Right lobe of liver (tissue), 6 donors: ENCODE results near the gene MOGAT2. TPM values are rescaled to one million over a fixed set of nuclear protein-coding genes. Genes with fewer than 3 reads are reported as not detected.
A peak's percentile ranks its signal among the peaks of the same experiment; 100 is the strongest.

ENCODE experiments used
- ATAC-seq, 4 donors: fragments of 200-7000 bp; cut with Tn5 transposase; one replicate each; pipeline ENCODE4 v1.9.1; 2020; ENCODE audit warnings: mild to moderate bottlenecking in 4 of 4, moderate library complexity in 4 of 4
- DNase-seq, 3 donors: peaks; one replicate each; pipeline ENCODE4 v3.0.0-alpha.2; 2020
- H3K27ac ChIP-seq, 3 donors: fragments of 200-600 bp; one replicate each; pipeline ENCODE4 v1.8.0; 2022
- H3K27me3 ChIP-seq, 2 donors: fragments of 200-600 bp; one replicate each; pipeline ENCODE4 v1.8.0; 2022
- H3K36me3 ChIP-seq, 4 donors: fragments of 200-600 bp; sonication (generic) in 1 of 4; one replicate each; pipeline versions ENCODE4 v1.5.1 to v1.8.0; 2017 to 2022; ENCODE audit warnings: control low read depth in 1 of 4
- H3K4me1 ChIP-seq, 4 donors: fragments of 200-600 bp; sonication (generic) in 1 of 4; one replicate each; pipeline versions ENCODE4 v1.5.1 to v1.8.0; 2017 to 2022; ENCODE audit warnings: control low read depth in 1 of 4
- H3K4me3 ChIP-seq, 3 donors: fragments of 200-600 bp; one replicate each; pipeline ENCODE4 v1.8.0; 2022
- H3K9me3 ChIP-seq, 4 donors: fragments of 200-600 bp; sonication (generic) in 1 of 4; one replicate each; pipeline versions ENCODE4 v1.5.1 to v1.8.0; 2017 to 2022; ENCODE audit warnings: control low read depth in 1 of 4
- CTCF ChIP-seq, 4 donors: fragments of 200-600 bp in 3 of 4; fragments of 450-650 bp in 1 of 4; IDR thresholded peaks; one replicate each; pipeline versions ENCODE4 v1.5.1 to v1.8.0; 2016 to 2022; ENCODE audit warnings: antibody characterized with exemption in 4 of 4, mild to moderate bottlenecking in 2 of 4
- POLR2A ChIP-seq: fragments of 450-650 bp; IDR thresholded peaks from one replicate; pipeline ENCODE4 v1.6.1; 2017; ENCODE audit warnings: antibody characterized with exemption, mild to moderate bottlenecking
- WGBS: methylation state at CpG from one replicate; pipeline ENCODE4 v1.1.6; 2018; ENCODE audit warnings: low coverage, low lambda C conversion rate; ENCODE audit not compliant: insufficient coverage; ENCODE audit errors: missing lambda C conversion rate; 5-methylcytosine and 5-hydroxymethylcytosine counted together
- intact Hi-C, 2 donors: fragments of 100-400 bp; cut with DNase I; formaldehyde crosslinking; loops; one replicate each; pipeline versions ENCODE4 v1.11.2 to v1.14.1; 2022
- long read RNA-seq: library from polyadenylated mRNA; unstranded; transcript quantifications from one replicate; pipeline ENCODE4 v2.0.0, GENCODE V29; 2019
- total RNA-seq, 6 experiments: library from RNA; depleted of rRNA in 2 of 6; stranded (reverse); fragments of >200 nt in 2 of 6; fragmentation: NEBNext Ultra II Directional in 3 of 6; extraction: Animal tissue kit (Norgen Biotek cat#: 25700) in 3 of 6; gene quantifications; one replicate each; pipeline versions ENCODE4 v1.1.0 to v1.2.4, GENCODE V29; 2016 to 2023
- donor health status: DM: no; HTN: yes; CAD: no.
- donor health status: DM: no; HTN: no; CAD: no.
- donor health status: DM: no; HTN: no; CAD: no.
- donor health status: DM: no; HTN: yes; CAD: no.
- donor health status: DM: no; HTN: yes; CAD: no.

The MOGAT2 gene
- 100 to 1,000 TPM in 3 of 6 experiments, 10 to 100 TPM in 3; 24.3 to 164 (median 100) TPM for total RNA-seq
- long read RNA-seq, partial matches to known transcripts: 2 of 8 reads
- long read RNA-seq, other reads (novel, unspliced or antisense): 0 of 8 reads

DNA sequence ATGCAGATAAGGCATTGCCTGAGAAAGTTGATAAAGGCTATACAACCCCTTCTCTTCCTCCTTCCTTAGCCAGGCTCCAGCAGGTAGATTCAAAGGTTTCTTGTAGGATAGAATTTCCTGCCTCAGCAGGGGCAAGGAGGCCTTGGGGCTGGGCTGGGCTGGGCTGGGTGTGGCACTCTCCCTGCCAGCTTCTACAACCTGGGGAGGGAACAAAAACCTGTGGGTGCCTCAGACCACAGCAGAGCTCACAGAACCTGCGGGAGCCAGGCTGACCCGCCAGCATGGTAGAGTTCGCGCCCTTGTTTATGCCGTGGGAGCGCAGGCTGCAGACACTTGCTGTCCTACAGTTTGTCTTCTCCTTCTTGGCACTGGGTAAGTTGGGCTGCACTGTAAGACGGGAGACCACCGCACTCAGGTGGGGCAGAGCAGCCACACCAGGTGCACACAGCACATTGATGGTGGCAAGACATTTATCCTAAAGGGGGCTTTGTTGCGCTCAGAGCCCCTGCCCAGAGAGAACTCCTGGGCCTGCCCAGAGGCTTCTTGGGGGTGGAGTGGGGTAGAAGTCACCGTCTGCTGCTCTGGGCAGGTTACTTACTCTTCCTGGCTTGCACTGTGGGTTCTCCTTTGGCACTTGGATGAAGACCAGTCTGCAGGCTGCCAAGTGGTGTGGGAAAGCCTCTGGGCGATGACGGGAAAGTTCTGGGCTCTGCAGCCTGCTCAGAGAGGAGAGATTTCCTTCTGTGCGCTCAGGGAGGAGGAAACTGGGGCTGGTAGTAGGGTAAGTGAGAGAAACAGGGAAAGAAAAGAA is at the start of gene MOGAT2:
TSS of gene MOGAT2 (plus strand) at position 231 of the 811 bp plus-strand sequence. CDS start at position 282, 51 bp downstream.
- Histone ChIP-seq H3K4me1 (peaks cover 0 to 26% (median 10%) of the 10 kb centered on the region in 4 donors), H3K27me3 (no peaks in the 10 kb centered on the region), H3K4me3 (peak within 1 kb of the TSS in 1 of 3 donors; percentile 5), H3K27ac (peak within 1 kb of the TSS in 2 of 3 donors; percentile 80 to 84), H3K9me3 (no peaks in the 10 kb centered on the region), H3K36me3 (no peaks in the 10 kb centered on the region)
- intact Hi-C loops: no loop called here
- TF ChIP-seq CTCF (IDR thresholded peaks at IDR 0.05): no peak
- no peak for TF ChIP-seq POLR2A
- DNase-seq (peak in 2 of 3 donors; percentile 80 to 84), ATAC-seq (peak in 2 of 4 donors; percentile 13 to 46)
- 26% methylated on average over 5 of the region's 13 CpGs for whole genome bisulfite sequencing

GRCh38 chr11:75668451-75669297 is 49.0 kb upstream of the MOGAT2 start, which contains the start of gene MAP6:
Gene MAP6, minus strand, starts transcription at chr11:75669038. Its CDS starts 669 bp downstream, at chr11:75668369.
- ATAC-seq (peak in 3 of 4 donors; percentile 12 to 26 (median 12)), DNase-seq (peak in 1 of 3 donors; percentile 24)
- peaks cover 0 to 14% of the 10 kb centered on the region in 2 donors for H3K27me3 ChIP-seq
- 8% methylated on average over 25 of the region's 72 CpGs for WGBS
- no peaks in the 10 kb centered on the region for H3K9me3 ChIP-seq
- peak within 1 kb of the TSS; percentile 47 to 55 (median 54) for H3K4me3 ChIP-seq
- H3K36me3 ChIP-seq: no peaks in the 10 kb centered on the region
- TF ChIP-seq POLR2A (no peak), CTCF (IDR thresholded peaks at IDR 0.05) (no peak)
- no peak within 1 kb of the TSS for H3K27ac ChIP-seq
- intact Hi-C loops: no loop called here
- peaks cover 0 to 19% (median 3%) of the 10 kb centered on the region in 4 donors for H3K4me1 ChIP-seq

DNA sequence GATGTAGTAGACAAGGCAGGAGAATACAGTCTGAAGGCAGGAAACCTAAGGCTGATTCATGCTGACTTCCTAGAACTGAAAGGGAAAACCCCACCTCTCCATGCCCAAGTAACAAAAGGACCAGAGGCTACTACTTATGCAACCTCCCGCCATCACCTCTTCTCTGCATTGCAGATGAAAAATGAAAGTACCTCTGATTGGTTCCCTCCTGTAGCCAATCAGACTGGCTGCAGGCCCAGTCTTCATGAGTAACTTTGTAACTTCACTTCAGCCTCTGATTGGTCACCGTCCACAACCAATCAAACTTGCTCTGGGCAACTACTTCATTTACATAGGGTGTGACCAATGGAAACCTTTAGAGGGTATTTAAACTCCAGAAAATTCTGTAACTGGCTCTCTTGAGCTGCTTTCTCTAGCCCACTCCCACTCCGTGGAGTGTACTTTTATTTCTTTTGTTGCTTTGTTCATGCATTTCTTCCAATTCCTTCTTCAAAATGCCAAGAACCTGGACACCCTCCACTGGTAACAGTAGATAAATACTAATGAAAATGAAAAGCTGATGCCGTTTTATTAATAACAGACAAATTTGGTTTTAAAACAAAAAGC is 43.6 kb upstream of the MOGAT2 start:
- DNase-seq: no peak
- Histone ChIP-seq H3K36me3 (no peaks in the 10 kb centered on the region), H3K4me3 (no peak overlapping the region), H3K27me3 (peaks cover 0 to 4% of the 10 kb centered on the region in 2 donors), H3K27ac (no peak overlapping the region), H3K4me1 (no peaks in the 10 kb centered on the region), H3K9me3 (no peaks in the 10 kb centered on the region)
- intact Hi-C loops: no loop called here
- no peak for TF ChIP-seq CTCF (IDR thresholded peaks at IDR 0.05)
- no peak for TF ChIP-seq POLR2A
- 82% methylated on average over 4 of the region's 4 CpGs for WGBS
- ATAC-seq: no peak

DNA sequence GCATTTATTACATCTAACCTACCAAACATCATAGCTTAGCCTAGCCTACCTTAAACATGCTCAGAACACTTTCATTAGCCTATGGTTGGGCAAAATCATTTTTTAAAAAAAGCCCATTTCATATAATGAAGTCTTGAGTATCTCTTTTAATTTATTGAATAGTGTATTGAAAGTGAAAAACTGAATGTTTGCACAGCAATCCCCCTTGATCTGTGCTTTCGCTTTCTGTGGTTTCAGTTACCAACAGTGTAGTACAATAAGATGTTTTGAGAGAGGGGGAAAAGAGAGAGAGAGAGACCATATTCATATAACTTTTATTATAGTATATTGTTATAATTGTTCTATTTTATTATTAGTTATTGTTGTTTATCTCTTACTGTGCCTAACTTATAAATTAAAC is 40.4 kb upstream of the MOGAT2 start:
- intact Hi-C loops: no loop called here
- TF ChIP-seq POLR2A (no peak), CTCF (IDR thresholded peaks at IDR 0.05) (no peak)
- Histone ChIP-seq H3K4me3 (no peak overlapping the region), H3K4me1 (no peaks in the 10 kb centered on the region), H3K27ac (no peak overlapping the region), H3K36me3 (no peaks in the 10 kb centered on the region), H3K27me3 (no peaks in the 10 kb centered on the region), H3K9me3 (no peaks in the 10 kb centered on the region)
- ATAC-seq: no peak
- no peak for DNase-seq
- WGBS: 80% methylated on average over 1 of the region's 1 CpG
